DMS114 treated with DMSO at 0.1 percent for 48 hours (cell line): ENCODE results near the gene CSH2.
"Not testable (repeated sequence)": the region's sequence is repeated elsewhere in the genome, so short reads cannot be mapped to it uniquely, and the experiment has no call there.

Experiments used
- DNase-seq: peaks from one replicate; lab custom pipeline; 2025; ENCODE audit not compliant: unreplicated experiment; lab: John Stamatoyannopoulos, UW

CSH2 gene

GRCh38 chr17:63896524-63897354, 23.3 kb upstream of the CSH2 start, which contains the start of gene CSH1:
Gene CSH1, minus strand, starts transcription at chr17:63896574. Its CDS starts 63 bp downstream, at chr17:63896511.
- DNase-seq: not testable (repeated sequence)

DNA sequence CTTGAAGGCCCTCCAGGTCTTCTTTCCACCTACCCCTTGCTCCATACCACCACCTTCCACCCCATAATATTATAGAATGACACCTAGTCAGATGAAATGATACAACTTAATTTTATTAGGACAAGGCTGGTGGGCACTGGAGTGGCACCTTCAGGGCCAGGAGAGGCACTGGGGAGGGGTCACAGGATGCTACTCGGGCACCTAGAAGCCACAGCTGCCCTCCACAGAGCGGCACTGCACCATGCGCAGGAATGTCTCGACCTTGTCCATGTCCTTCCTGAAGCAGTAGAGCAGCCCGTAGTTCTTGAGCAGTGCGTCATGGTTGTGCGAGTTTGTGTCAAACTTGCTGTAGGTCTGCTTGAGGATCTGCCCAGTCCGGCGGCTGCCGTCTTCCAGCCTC, 21.3 kb upstream of the CSH2 start:
- DNase-seq: not testable (repeated sequence)

DNA sequence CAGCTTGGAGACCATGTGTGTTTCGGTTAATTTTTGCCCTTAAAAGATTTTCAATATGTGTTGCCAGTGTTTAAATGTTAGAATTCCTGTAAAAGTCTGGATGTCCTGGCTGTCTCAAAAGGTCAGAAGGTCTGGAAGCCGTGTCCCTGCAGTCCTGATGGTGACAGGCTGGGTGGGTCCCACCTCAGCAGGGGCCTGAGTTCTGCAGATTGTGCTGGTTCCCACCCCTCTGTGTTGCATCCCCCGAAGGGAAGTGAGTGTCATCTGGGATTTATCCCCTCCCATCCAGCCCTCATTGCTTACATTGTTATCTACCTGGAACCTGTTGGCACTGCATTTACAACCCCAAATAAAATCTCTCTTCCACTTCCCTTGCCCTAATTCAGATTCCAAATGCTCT, 20.5 kb upstream of the CSH2 start:
- DNase-seq: not testable (repeated sequence)

GRCh38 chr17:63892316-63893037, 19.0 kb upstream of the CSH2 start:
- DNase-seq: not testable (repeated sequence)

GRCh38 chr17:63889026-63889848, 15.8 kb upstream of the CSH2 start:
- DNase-seq: peak; percentile 7

DNA sequence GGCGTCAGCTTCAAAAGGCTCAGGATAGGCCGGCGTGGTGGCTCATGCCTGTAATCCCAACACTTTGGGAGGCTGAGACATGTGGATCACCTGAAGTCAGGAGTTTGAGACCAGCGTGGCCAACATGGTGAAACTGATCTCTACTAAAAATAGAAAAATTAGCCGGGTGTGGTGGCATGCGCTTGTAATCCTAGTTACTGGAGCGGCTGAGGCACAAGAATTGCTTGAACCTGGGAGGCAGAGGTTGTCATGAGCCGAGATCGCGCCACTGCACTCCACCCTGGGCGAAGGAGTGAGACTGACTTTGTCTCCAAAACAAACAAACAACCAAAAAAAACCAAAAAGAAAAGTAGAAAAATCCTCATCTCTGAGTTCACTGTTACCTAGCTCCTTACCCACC, 11.6 kb upstream of the CSH2 start:
- DNase-seq: not testable (repeated sequence)

- DNase-seq: not testable (repeated sequence)
These were observed 9.2 kb upstream of the CSH2 start for GRCh38 chr17:63882626-63883126.

DNA sequence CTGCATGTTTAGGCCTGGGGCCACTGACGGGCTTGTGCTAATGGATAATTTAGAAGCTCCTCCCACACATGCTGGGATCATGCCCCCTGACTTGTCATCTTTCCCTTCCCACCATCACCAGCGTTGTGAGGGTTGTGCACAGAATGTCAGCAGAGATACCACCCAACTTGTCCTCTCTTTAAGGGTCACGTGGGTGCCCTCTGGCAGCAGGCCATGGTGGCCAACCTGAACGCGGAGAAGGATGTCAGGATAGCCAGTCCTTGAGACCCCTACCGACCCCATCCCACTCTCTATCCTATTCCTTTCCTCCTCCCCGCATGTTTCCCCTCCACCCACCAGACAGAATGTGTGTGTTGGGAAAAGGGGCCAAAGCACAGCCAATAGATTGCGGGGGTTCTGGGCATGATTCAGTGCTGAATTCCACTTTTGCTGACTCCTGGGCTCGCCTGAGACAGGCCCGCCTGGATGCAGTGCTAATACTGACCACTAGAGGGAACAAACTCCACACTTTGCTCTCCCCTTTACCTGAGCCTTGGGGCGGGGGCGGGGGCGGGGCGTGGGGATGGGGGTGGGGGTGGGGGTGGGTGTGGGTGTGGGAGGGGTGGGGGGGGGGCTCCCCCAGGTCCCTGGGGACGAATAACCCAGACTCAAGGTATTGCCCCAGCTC, 8.6 kb upstream of the CSH2 start, which contains the start of gene GH2:
Gene GH2 (minus strand): TSS at position 10 of the 667 bp plus-strand sequence. CDS start 143 bp downstream, outside the sequence.
- no peak for DNase-seq

- DNase-seq: not testable (repeated sequence)
These were observed 7.9 kb upstream of the CSH2 start for GRCh38 chr17:63881337-63881736.

DNA sequence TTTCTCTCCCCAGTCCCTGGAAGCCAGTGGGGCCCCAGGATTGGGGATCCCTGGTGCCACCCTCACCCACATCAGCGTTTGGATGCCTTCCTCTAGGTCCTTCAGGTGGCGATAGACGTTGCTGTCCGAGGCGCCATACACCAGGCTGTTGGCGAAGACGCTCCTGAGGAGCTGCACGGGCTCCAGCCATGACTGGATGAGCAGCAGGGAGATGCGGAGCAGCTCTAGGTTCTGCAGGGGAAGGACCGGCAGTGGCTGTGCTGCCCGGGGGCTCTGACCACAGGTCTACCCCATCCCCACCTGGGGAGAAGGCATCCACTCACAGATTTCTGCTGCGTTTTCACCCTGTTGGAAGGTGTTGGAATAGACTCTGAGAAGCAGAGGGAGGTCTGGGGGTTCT, 7.2 kb upstream of the CSH2 start:
- DNase-seq: no peak

GRCh38 chr17:63878413-63878812, 4.9 kb upstream of the CSH2 start:
- DNase-seq: not testable (repeated sequence)

DNA sequence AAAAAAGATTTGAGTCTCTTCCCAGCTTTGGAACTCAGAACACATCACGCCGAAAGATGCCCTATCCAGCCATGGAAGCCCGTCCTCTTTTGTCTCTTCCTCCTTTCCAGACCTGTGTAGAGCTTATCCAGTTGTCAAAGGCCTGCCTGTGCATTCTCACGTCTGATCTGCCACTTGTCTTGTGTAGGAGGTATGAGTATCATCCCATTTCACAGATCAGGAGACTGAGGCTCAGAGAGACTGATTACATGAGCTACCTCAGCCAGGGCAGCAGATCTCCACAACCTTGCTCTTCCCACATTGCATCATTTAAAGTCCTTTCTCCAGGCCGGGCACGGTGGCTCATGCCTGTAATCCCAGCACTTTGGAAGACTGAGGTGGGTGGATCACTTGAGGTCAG, 1.2 kb upstream of the CSH2 start:
- DNase-seq: not testable (repeated sequence)

GRCh38 chr17:63874061-63874626, 667 bp upstream of the CSH2 start:
- DNase-seq: not testable (repeated sequence)

GRCh38 chr17:63871646-63872365, 1.7 kb downstream of the CSH2 start:
- DNase-seq: not testable (repeated sequence)

DNA sequence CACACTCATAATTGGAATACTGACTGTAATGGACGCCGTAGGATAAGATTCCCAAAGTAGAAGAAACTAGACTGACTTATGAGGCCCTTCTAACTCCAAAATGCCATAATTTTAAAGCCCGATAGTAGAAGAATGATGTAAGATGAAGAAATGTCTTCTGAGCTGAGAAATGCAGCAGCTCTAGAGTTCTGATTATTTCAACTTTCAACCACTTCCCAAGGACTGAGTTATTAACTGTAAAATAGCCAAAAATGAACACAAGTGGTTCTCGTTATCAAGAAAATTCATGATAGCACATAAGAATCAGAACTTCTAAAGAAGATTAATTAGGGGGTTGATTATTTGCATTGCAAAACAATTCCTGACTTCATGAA, 3.2 kb downstream of the CSH2 start:
- not testable (repeated sequence) for DNase-seq

GRCh38 chr17:63869491-63870291, 3.8 kb downstream of the CSH2 start:
- not testable (repeated sequence) for DNase-seq

GRCh38 chr17:63866625-63867024, 6.9 kb downstream of the CSH2 start:
- DNase-seq: not testable (repeated sequence)

- no peak for DNase-seq
These were observed 14.2 kb downstream of the CSH2 start for GRCh38 chr17:63859257-63859656.
